GM21390 (cell line): ENCODE data around the gene C3orf20.
"Not testable (repeated sequence)": the region's sequence is repeated elsewhere in the genome, so short reads cannot be mapped to it uniquely, and the experiment has no call there.

Source experiments
- ATAC-seq: cut with Tn5 transposase; IDR thresholded peaks from one replicate; pipeline ENCODE4 v1.9.1; 2021; ENCODE audit not compliant: unreplicated experiment

C3orf20 gene

GRCh38 chr3:14793858-14794234, 118.9 kb downstream of the C3orf20 start:
- no peak for ATAC-seq

GRCh38 chr3:14794435-14794834, 119.5 kb downstream of the C3orf20 start:
- no peak for ATAC-seq

- ATAC-seq, result no peak
Measured at GRCh38 chr3:14795996-14796395, 121.1 kb downstream of the C3orf20 start.

- no peak for ATAC-seq
Measured at GRCh38 chr3:14796403-14797077, 121.6 kb downstream of the C3orf20 start.

DNA sequence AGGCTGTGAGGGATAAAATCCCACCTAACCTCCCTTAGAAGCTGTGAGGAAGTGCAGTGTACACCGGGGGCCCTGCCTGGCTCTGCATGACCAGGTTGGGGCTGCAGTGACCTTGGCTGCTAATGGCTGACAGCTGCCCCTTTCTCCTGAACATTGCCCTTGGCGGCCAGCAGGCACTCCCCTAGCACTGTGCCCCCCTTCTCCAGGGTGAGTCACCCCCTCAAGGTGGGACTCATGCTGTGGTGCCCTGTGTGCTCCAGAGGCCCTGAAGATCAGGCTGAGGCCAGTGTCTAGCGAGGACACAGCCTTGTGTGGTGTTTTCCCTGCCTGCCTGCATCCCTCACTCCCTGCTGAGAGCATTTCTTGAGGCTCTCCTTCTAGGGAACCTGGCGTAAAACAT, 122.8 kb downstream of the C3orf20 start:
- no peak for ATAC-seq

DNA sequence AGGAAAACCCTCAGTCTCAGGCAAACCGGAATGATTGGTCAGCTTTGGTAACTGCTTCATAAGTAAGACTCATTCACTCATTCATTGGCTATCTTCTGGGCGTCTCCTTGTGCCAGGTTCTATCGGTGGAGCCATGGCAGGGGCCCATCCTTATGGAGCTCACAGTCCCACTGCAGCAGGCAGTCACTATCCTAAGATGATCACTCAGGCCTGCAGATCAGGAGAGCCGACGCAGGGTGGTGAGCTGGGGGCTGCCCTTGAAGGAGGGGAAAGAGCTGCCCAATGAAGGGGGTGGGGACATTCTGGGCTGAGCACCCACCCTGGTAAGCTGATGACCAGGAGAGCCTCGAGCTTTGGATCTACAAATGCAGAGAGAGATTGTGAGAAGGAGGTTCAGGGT, 123.3 kb downstream of the C3orf20 start:
- ATAC-seq, result no peak

DNA sequence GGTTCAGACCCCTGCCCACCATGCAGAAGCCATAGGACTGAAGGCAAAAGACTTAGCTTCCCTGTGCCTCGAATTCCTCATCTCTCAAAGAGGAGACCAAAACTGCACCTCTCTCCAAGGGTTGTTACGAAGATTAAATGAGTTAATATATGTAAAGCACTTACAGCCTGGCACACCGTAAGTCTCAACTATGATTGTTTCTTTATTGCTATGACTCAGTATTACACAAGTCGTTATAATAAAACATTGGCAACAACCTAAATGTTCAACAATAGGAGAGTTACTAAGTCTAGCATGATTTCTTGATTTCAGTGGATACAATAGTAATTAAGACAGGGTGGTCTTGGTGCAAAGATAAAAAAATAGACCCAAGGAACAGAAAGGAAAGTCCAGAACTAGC, 124.2 kb downstream of the C3orf20 start:
- ATAC-seq, result no peak

DNA sequence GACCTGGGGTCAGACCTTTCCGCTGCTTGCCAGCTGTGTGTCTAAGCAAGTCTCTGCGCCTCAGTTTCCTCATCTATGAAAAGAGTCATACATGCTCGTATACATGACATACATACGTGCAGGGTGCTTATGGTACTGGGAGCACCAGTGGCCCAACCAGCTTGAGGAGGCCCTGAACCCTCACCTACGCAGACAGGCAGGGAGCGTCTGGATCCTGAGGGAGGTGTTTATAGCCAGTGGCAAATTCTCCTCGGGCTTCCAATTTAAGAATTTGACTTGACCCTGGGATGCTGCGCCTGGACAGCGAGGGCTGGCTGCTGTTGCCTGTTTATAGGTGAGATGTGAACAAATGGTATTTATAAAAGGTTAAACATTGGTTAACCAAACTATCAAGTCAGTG, 126.1 kb downstream of the C3orf20 start:
- ATAC-seq, result no peak

DNA sequence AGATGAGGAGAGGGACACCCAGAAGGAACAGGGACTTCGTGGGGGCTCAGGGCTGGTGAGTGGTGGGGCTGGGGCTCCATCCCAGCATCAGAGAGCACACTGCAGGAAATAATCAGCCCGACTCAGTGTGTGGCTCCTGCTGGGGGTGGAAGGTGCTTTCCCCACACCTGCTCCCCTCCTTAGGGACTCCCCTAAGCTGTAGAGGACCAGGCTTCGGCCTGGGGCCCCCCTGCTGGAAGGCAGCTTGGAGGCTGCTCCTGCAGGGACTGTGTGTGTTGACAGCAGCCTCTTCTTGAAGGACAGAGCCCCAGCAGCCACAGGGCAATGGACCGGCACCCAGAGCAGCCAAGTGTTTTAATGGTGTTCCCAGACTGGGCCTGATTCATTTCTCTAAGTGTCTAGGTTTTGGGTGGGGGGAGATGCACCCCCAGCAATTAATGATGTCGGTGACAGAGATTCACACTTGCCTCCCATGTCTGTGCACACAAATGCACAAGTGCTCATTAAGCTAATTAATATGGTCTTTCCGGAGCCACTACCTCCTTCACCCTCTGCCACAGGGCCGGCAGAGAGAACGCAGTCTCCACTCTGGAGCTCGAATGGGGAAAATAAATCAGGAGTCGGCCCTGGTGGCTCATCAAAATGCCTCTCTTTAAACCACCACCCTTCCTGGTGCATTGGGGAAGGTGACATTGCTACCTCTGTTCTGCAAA, 126.9 kb downstream of the C3orf20 start:
- no peak for ATAC-seq

GRCh38 chr3:14802381-14802731, 127.4 kb downstream of the C3orf20 start:
- ATAC-seq, result no peak

- ATAC-seq, result no peak
Measured at GRCh38 chr3:14803101-14803980, 128.4 kb downstream of the C3orf20 start.

DNA sequence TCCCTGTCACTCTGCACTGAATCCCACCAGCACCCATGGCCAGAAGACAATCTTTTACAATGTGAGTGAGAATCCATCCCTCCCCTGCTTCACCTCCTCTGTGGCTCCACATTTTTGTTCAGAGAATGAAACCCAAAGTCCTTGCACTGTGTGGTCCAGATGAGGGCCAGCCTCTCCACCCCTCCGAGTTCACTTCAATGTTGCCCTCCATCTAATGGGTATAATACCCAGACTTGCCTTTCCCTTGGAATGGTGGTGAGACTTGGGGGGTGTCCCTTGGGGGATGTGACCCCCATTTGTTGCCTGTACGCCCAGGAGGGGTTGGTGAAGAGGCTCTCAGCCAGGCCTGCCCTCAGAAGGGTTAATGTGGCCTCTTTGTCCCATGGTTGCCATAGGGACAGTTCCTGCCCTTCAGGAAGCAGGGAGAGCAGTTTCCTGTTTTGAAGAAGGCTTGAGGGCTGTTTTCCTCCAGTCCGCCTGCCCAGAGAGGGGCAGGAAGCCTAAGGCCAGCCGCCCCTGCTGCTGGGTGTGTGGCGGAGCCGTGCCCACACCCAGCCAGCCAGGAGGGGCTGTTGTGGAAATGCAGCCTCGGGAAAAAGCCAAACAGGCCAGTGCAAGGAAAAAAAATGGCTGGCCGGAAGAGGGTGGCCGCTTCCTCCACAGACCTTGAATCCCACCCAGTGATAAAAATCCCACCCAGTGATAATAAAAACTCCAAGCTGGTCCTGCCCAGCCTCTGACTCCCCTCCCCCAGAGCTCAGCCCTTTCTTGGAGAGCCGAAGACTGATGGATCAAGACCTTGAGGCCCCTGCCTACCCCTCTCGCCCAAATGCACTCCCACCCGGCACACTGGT, 129.3 kb downstream of the C3orf20 start:
- no peak for ATAC-seq

DNA sequence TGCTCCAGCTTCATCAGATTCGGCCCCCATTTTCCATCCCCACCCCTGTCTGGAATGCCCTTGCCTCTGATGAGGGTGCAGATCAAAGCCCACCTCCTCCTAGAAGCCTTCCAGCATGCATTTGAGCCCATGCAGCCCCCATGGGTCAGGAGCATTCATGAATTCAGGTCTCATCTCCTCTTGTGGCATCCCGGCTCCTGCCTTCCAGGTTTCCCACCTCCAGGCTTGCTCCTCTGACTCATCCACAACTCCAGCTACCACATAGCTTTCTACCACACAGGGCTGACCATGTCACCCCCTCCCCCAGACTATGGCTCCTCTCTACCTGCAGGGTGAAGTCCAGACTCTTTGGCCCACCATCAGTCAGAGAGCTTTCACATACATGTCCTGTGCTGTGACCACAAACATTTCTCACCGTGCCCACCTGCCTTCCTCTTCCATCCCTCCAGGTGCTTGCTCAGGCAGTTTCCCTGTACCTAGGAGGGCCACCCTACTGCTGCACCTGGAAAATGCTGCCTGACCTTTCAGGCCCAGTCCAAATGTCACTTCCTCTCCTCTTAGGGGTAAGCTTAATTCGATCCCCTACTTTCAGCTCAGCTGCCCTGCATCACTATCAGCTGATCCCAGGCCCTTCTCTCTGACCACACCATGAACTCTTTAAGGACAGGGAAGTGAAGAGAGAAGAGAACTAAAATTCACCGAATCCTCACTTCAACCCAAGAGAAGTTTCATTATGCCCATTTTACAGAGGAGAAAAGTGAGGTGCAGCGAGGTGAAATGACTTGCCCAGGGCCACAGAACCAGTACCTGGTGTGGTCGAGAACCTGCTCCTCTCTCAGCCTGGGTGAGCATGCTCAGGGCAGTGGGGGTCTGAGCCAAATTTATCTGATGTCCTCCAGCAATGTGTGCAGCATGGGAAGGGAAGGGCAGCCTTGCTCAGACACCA, 130.2 kb downstream of the C3orf20 start:
- no peak for ATAC-seq

DNA sequence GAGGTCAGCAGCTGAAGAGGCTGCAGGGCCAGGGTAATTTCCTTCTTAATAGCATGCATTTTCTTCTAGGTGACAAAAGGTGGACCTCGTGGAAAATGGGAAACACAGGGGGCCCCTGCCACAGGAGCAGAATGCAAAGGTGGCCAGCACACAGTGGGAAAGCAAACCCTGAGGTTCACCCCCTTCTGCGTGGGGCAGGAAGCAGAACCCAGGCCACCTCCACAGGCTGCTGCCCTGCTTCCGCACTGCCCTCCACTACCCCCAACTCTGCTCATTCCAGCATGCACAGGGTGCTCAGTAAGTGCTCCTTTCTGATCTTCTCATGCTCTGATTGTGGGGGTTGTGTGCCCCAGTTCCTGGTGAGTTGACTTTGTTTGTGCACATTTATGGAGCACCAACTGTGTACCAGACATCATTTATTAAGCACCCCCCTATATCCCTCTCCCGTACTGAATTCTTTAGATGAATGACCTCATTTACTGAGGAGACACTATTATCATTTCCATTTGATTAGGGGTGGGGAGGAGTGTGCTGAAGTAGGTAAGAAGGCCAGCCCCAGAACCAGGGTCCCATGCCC, 131.1 kb downstream of the C3orf20 start:
- no peak for ATAC-seq

GRCh38 chr3:14806641-14807263, 131.8 kb downstream of the C3orf20 start:
- ATAC-seq, result no peak

GRCh38 chr3:14808025-14808424, 133.1 kb downstream of the C3orf20 start:
- ATAC-seq, result no peak

DNA sequence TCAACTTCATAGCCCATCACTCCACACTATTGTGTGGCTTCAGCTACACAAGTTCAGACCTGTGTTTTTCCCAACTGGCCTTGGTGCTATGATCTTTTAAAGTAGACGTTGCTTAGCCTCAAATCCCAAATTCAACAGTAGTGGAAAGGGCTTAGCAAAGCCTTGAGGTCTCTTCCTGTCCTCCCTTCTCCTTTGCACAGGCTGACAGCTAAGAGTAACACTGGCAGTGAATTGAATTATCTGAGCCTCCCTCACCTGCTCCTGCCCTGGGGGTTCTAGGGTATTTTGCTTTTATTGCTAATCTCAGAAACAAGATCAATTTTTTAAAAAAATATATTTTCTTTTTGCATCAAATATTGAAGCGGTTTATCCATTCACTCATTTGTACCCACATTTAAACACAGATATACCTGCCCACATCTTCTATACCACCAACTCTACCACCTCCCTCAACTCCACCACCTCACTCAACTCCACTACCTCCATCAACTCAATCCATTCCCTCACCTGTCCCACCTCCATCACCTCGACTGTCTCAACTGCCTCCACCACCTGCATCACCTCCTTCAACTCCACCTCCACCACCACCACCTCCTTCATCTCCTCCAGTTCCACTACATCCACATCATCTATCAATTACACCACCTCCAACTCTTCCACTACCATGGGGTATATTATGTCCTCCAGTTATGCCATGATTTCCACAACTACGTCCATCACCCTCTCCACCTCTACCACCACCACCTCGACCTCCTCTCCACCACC, 133.7 kb downstream of the C3orf20 start:
- ATAC-seq, result no peak

- not testable (repeated sequence) for ATAC-seq
Measured at GRCh38 chr3:14809611-14810010, 134.7 kb downstream of the C3orf20 start.
